H9 (cell line): Measurements from ENCODE around the gene DPF3. TPM values are rescaled to one million over a fixed set of nuclear protein-coding genes. Genes with fewer than 3 reads are reported as not detected.

ENCODE experiments used
- DNase-seq: peaks from one replicate; pipeline ENCODE4 v3.0.0-alpha.2; 2017
- H2AFZ ChIP-seq: one replicate; pipeline ENCODE4 v1.6.1; 2013; ENCODE audit warnings: mild to moderate bottlenecking, low read length, control low read depth, moderate library complexity
- H2AK5ac ChIP-seq: 2 replicates; pipeline ENCODE4 v1.6.1; 2013; ENCODE audit warnings: low read length, control low read depth, mixed read lengths; ENCODE audit not compliant: insufficient read length
- H2BK120ac ChIP-seq: one replicate; pipeline ENCODE4 v1.6.1; 2013; ENCODE audit warnings: low read depth, mild to moderate bottlenecking, low read length, control low read depth, inconsistent platforms; ENCODE audit not compliant: poor library complexity, severe bottlenecking
- H2BK12ac ChIP-seq: 2 replicates; pipeline ENCODE4 v1.6.1; 2013; ENCODE audit warnings: low read length, control low read depth, mixed read lengths, low read depth; ENCODE audit not compliant: insufficient read length
- H2BK15ac ChIP-seq: 2 replicates; pipeline ENCODE4 v1.6.1; 2013; ENCODE audit warnings: low read depth, low read length, control low read depth
- H2BK20ac ChIP-seq: one replicate; pipeline ENCODE4 v1.6.1; 2013; ENCODE audit warnings: low read depth, mild to moderate bottlenecking, low read length, control low read depth, inconsistent platforms; ENCODE audit not compliant: poor library complexity, severe bottlenecking
- H2BK5ac ChIP-seq: 2 replicates; pipeline ENCODE4 v1.6.1; 2013; ENCODE audit warnings: low read length, control low read depth, mixed read lengths; ENCODE audit not compliant: insufficient read length
- H3K14ac ChIP-seq: 2 replicates; pipeline ENCODE4 v1.6.1; 2013; ENCODE audit warnings: low read length, control low read depth; ENCODE audit not compliant: insufficient read depth
- H3K18ac ChIP-seq: 2 replicates; pipeline ENCODE4 v1.6.1; 2013; ENCODE audit warnings: low read depth, mild to moderate bottlenecking, mixed read lengths, low read length, control low read depth; ENCODE audit not compliant: insufficient read length
- H3K23ac ChIP-seq: 2 replicates; pipeline ENCODE4 v1.6.1; 2013; ENCODE audit warnings: low read length, control low read depth, mixed read lengths, low read depth; ENCODE audit not compliant: insufficient read length
- H3K23me2 ChIP-seq: 2 replicates; pipeline ENCODE4 v1.6.1; 2013; ENCODE audit warnings: low read depth, mild to moderate bottlenecking, mixed read lengths, low read length, control low read depth; ENCODE audit not compliant: insufficient read length, poor library complexity, severe bottlenecking
- H3K27ac ChIP-seq: 2 replicates; pipeline ENCODE4 v1.5.1; 2013; ENCODE audit warnings: low read length, control low read depth, mixed read lengths, low read depth; ENCODE audit not compliant: insufficient read length
- H3K27me3 ChIP-seq: 2 replicates; pipeline ENCODE4 v1.6.1; 2013; ENCODE audit warnings: low read length, control low read depth, inconsistent platforms; ENCODE audit not compliant: insufficient read depth
- H3K4ac ChIP-seq: 2 replicates; pipeline ENCODE4 v1.6.1; 2013; ENCODE audit warnings: low read depth, mild to moderate bottlenecking, control low read depth, inconsistent platforms, low read length, moderate library complexity
- H3K4me1 ChIP-seq: 2 replicates; pipeline ENCODE4 v1.6.1; 2013; ENCODE audit warnings: low read length, control low read depth, inconsistent platforms; ENCODE audit not compliant: insufficient read depth
- H3K4me2 ChIP-seq: 2 replicates; pipeline ENCODE4 v1.6.1; 2013; ENCODE audit warnings: low read length, control low read depth, mixed read lengths; ENCODE audit not compliant: insufficient read length, insufficient read depth
- H3K56ac ChIP-seq: 2 replicates; pipeline ENCODE4 v1.6.1; 2013; ENCODE audit warnings: low read depth, mild to moderate bottlenecking, mixed read lengths, low read length, control low read depth; ENCODE audit not compliant: insufficient read length
- H3K79me1 ChIP-seq: 2 replicates; pipeline ENCODE4 v1.6.1; 2013; ENCODE audit warnings: low read depth, mild to moderate bottlenecking, moderate library complexity, low read length, control low read depth, inconsistent platforms; ENCODE audit not compliant: insufficient read depth, poor library complexity, severe bottlenecking
- H3K79me2 ChIP-seq: 2 replicates; pipeline ENCODE4 v1.6.1; 2013; ENCODE audit warnings: low read length, control low read depth, inconsistent platforms; ENCODE audit not compliant: insufficient read depth
- H3K9ac ChIP-seq: 2 replicates; pipeline ENCODE4 v1.6.1; 2013; ENCODE audit warnings: low read length, control low read depth, mixed read lengths; ENCODE audit not compliant: insufficient read length; ENCODE audit errors: extremely low read depth
- H3K9me3 ChIP-seq: one replicate; pipeline ENCODE4 v1.6.1; 2013; ENCODE audit warnings: low read depth, low read length, inconsistent platforms; ENCODE audit not compliant: control insufficient read depth
- H3T11ph ChIP-seq: one replicate; pipeline ENCODE4 v1.6.1; 2013; ENCODE audit warnings: mild to moderate bottlenecking, low read length, control low read depth, inconsistent platforms
- H4K20me1 ChIP-seq: one replicate; pipeline ENCODE4 v1.6.1; 2013; ENCODE audit not compliant: control insufficient read depth, insufficient read length, insufficient read depth
- H4K5ac ChIP-seq: 2 replicates; pipeline ENCODE4 v1.6.1; 2013; ENCODE audit warnings: low read depth, mild to moderate bottlenecking, mixed read lengths, low read length, control low read depth; ENCODE audit not compliant: insufficient read length
- H4K8ac ChIP-seq: replicated peaks from 2 replicates; pipeline ENCODE4 v1.6.1; 2013; ENCODE audit warnings: low read length, control low read depth, mixed read lengths, low read depth; ENCODE audit not compliant: insufficient read length
- H4K91ac ChIP-seq: 2 replicates; pipeline ENCODE4 v1.6.1; 2013; ENCODE audit warnings: low read depth, mild to moderate bottlenecking, moderate library complexity, mixed read lengths, low read length, control low read depth; ENCODE audit not compliant: insufficient read length
- H3K27ac Mint-ChIP-seq, 3 experiments: 2 replicates in 2 of 3; 3 replicates in 1 of 3; pipeline ENCODE4 v1.8.0; 2020 to 2021; ENCODE audit warnings: mixed read lengths in 3 of 3, mild to moderate bottlenecking in 1 of 3, moderate library complexity in 1 of 3
- H3K27me3 Mint-ChIP-seq: 2 replicates; pipeline ENCODE4 v1.8.0; 2021; ENCODE audit warnings: low read depth, mild to moderate bottlenecking, moderate library complexity, mixed read lengths
- H3K36me3 Mint-ChIP-seq, 3 experiments: 2 replicates in 2 of 3; 3 replicates in 1 of 3; pipeline ENCODE4 v1.8.0; 2020 to 2021; ENCODE audit warnings: low read depth in 3 of 3, mixed read lengths in 3 of 3; ENCODE audit not compliant: insufficient read depth in 1 of 3
- H3K4me1 Mint-ChIP-seq, 2 experiments: 2 replicates each; pipeline ENCODE4 v1.8.0; 2020; ENCODE audit warnings: mixed read lengths in 2 of 2
- H3K4me3 Mint-ChIP-seq, 2 experiments: 2 replicates in 1 of 2; 3 replicates in 1 of 2; pipeline ENCODE4 v1.8.0; 2020 to 2021; ENCODE audit warnings: mild to moderate bottlenecking in 2 of 2, mixed read lengths in 2 of 2, moderate library complexity in 1 of 2
- H3K9me3 Mint-ChIP-seq, 2 experiments: 2 replicates in 1 of 2; 3 replicates in 1 of 2; pipeline ENCODE4 v1.8.0; 2020; ENCODE audit warnings: mild to moderate bottlenecking in 2 of 2, mixed read lengths in 2 of 2, moderate library complexity in 1 of 2
- CTCF ChIP-seq: fragments of 200-600 bp; sonication (generic); conservative IDR thresholded peaks from 3 replicates; pipeline ENCODE4 v1.8.0; 2021; ENCODE audit warnings: antibody characterized with exemption, mild to moderate bottlenecking
- WGBS: extraction: QIAGEN DNeasy Blood & Tissue Kit; methylation state at CpG from one replicate; pipeline ENCODE4 v1.1.7; 2013; ENCODE audit warnings: missing lambda C conversion rate, low lambda C conversion rate, mixed read lengths; ENCODE audit not compliant: insufficient read length; ENCODE audit errors: extremely low coverage; 5-methylcytosine and 5-hydroxymethylcytosine counted together
- total RNA-seq: library from RNA; stranded (reverse); gene quantifications from 2 replicates; pipeline ENCODE4 v1.2.1, GENCODE V29; 2021

The DPF3 gene
- total RNA-seq, 1 experiment from 2014 or later: not detected

- Histone ChIP-seq H2AK5ac (no peak overlapping the region), H3K9ac (no peak overlapping the region), H2BK15ac (no peak overlapping the region), H3K4ac (no peak overlapping the region), H2BK12ac (no peak overlapping the region), H3K14ac (no peak overlapping the region), H3K56ac (no peak overlapping the region), H3K23me2 (no peaks in the 10 kb centered on the region), H2BK20ac (no peak overlapping the region), H3K4me1 (no peaks in the 10 kb centered on the region), H3T11ph (no peak overlapping the region), H3K18ac (no peak overlapping the region), H2AFZ (no peak overlapping the region), H3K79me1 (no peaks in the 10 kb centered on the region), H2BK120ac (no peak overlapping the region), H4K20me1 (no peaks in the 10 kb centered on the region), H3K79me2 (no peaks in the 10 kb centered on the region; the same call in 1 of the 2 replicates), H3K27ac (no peak overlapping the region), H3K9me3 (no peaks in the 10 kb centered on the region), H3K23ac (no peak overlapping the region), H2BK5ac (no peak overlapping the region), H4K5ac (no peak overlapping the region), H3K4me2 (no peak overlapping the region), H4K91ac (no peak overlapping the region), H4K8ac (no peak overlapping the region), H3K27me3 (no peaks in the 10 kb centered on the region)
- Mint-ChIP-seq H3K9me3 (no peaks in the 10 kb centered on the region), H3K4me3 (no peak overlapping the region), H3K27ac (no peak overlapping the region), H3K36me3 (no peaks in the 10 kb centered on the region), H3K4me1 (no peaks in the 10 kb centered on the region; a peak in 1 of 4 replicates), H3K27me3 (peaks cover 2% of the 10 kb centered on the region)
- no CpG with 5 or more reads among the region's 6 CpGs for WGBS
- no peak for DNase-seq
- no peak for TF ChIP-seq CTCF
Observed at GRCh38 chr14:72651081-72651480, 242.8 kb downstream of the DPF3 start.
